ENCODE results near the gene CHST13. TPM values are rescaled to one million over a fixed set of nuclear protein-coding genes. Genes with fewer than 3 reads are reported as not detected.

Gene CHST13
- total RNA-seq, 1 experiment from 2014 or later: not detected

GRCh38 chr3:126510308-126510910 is 13.5 kb upstream of the CHST13 start:
- DNase-seq: no peak
- H3K4me1 ChIP-seq: peaks cover 9% of the 10 kb centered on the region; the same call in 1 of the 2 replicates
- no peaks in the 10 kb centered on the region for H3K36me3 ChIP-seq
- no peak overlapping the region for H3K27ac ChIP-seq
- no peaks in the 10 kb centered on the region for H3K27me3 ChIP-seq
- no peak overlapping the region for H3K4me3 ChIP-seq
- no peaks in the 10 kb centered on the region for H3K9me3 ChIP-seq (replicated peaks)

GRCh38 chr3:126511291-126511690 is 12.7 kb upstream of the CHST13 start:
- no peaks in the 10 kb centered on the region for H3K27me3 ChIP-seq
- DNase-seq: no peak
- no peaks in the 10 kb centered on the region for H3K36me3 ChIP-seq
- no peaks in the 10 kb centered on the region for H3K9me3 ChIP-seq (replicated peaks)
- peaks cover 9% of the 10 kb centered on the region; the same call in 1 of the 2 replicates for H3K4me1 ChIP-seq
- H3K27ac ChIP-seq: no peak overlapping the region
- H3K4me3 ChIP-seq: no peak overlapping the region

- Histone ChIP-seq H3K27me3 (no peaks in the 10 kb centered on the region), H3K4me3 (no peak overlapping the region), H3K9me3 (replicated peaks) (no peaks in the 10 kb centered on the region), H3K27ac (no peak overlapping the region), H3K4me1 (peaks cover 9% of the 10 kb centered on the region; the same call in 1 of the 2 replicates), H3K36me3 (no peaks in the 10 kb centered on the region)
- DNase-seq: peak; percentile 23 to 30
Observed at GRCh38 chr3:126512026-126512425, 11.9 kb upstream of the CHST13 start.

GRCh38 chr3:126512916-126513650 is 10.9 kb upstream of the CHST13 start:
- no peak overlapping the region for H3K27ac ChIP-seq
- H3K27me3 ChIP-seq: no peaks in the 10 kb centered on the region
- no peak overlapping the region for H3K4me3 ChIP-seq
- DNase-seq: no peak
- no peaks in the 10 kb centered on the region for H3K9me3 ChIP-seq (replicated peaks)
- peaks cover 9% of the 10 kb centered on the region; the same call in 1 of the 2 replicates for H3K4me1 ChIP-seq
- H3K36me3 ChIP-seq: no peaks in the 10 kb centered on the region

- Histone ChIP-seq H3K36me3 (no peaks in the 10 kb centered on the region), H3K27ac (no peak overlapping the region), H3K9me3 (replicated peaks) (no peaks in the 10 kb centered on the region), H3K4me1 (peaks cover 4% of the 10 kb centered on the region; the same call in 1 of the 2 replicates), H3K4me3 (no peak overlapping the region), H3K27me3 (no peaks in the 10 kb centered on the region)
- no peak for DNase-seq
Observed at GRCh38 chr3:126514161-126514560, 9.8 kb upstream of the CHST13 start.

GRCh38 chr3:126515066-126515706 is 8.8 kb upstream of the CHST13 start:
- Histone ChIP-seq H3K27me3 (no peaks in the 10 kb centered on the region), H3K4me3 (no peak overlapping the region), H3K9me3 (replicated peaks) (no peaks in the 10 kb centered on the region), H3K27ac (no peak overlapping the region), H3K4me1 (peaks cover 4% of the 10 kb centered on the region; the same call in 1 of the 2 replicates), H3K36me3 (no peaks in the 10 kb centered on the region)
- DNase-seq: no peak

GRCh38 chr3:126516152-126516935 is 7.6 kb upstream of the CHST13 start:
- Histone ChIP-seq H3K4me1 (peaks cover 1% of the 10 kb centered on the region; the same call in 1 of the 2 replicates), H3K9me3 (replicated peaks) (no peaks in the 10 kb centered on the region), H3K27ac (no peak overlapping the region), H3K36me3 (no peaks in the 10 kb centered on the region), H3K27me3 (no peaks in the 10 kb centered on the region), H3K4me3 (no peak overlapping the region)
- no peak for DNase-seq

GRCh38 chr3:126516936-126517290 is 7.0 kb upstream of the CHST13 start:
- Histone ChIP-seq H3K27me3 (no peaks in the 10 kb centered on the region), H3K9me3 (replicated peaks) (no peaks in the 10 kb centered on the region), H3K4me1 (no peaks in the 10 kb centered on the region; the same call in 1 of the 2 replicates), H3K36me3 (no peaks in the 10 kb centered on the region), H3K4me3 (no peak overlapping the region), H3K27ac (no peak overlapping the region)
- no peak for DNase-seq

GRCh38 chr3:126517291-126517951 is 6.5 kb upstream of the CHST13 start, which contains the start of gene UROC1:
UROC1 (minus strand) TSS chr3:126517773; CDS start chr3:126517719, 54 bp downstream.
- Histone ChIP-seq H3K27ac (no peak within 1 kb of the TSS), H3K9me3 (replicated peaks) (no peaks in the 10 kb centered on the region), H3K4me3 (no peak within 1 kb of the TSS), H3K27me3 (no peaks in the 10 kb centered on the region), H3K36me3 (no peaks in the 10 kb centered on the region), H3K4me1 (no peaks in the 10 kb centered on the region)
- DNase-seq: no peak

- H3K36me3 ChIP-seq: no peaks in the 10 kb centered on the region
- H3K27me3 ChIP-seq: no peaks in the 10 kb centered on the region
- no peak for DNase-seq
- H3K9me3 ChIP-seq (replicated peaks): no peaks in the 10 kb centered on the region
- H3K4me1 ChIP-seq: no peaks in the 10 kb centered on the region
- no peak overlapping the region for H3K4me3 ChIP-seq
- no peak overlapping the region for H3K27ac ChIP-seq
Observed at GRCh38 chr3:126517986-126518778, 5.8 kb upstream of the CHST13 start.

GRCh38 chr3:126518779-126519177 is 5.2 kb upstream of the CHST13 start:
- no peak overlapping the region for H3K4me3 ChIP-seq
- no peaks in the 10 kb centered on the region for H3K4me1 ChIP-seq
- no peaks in the 10 kb centered on the region for H3K36me3 ChIP-seq
- no peak overlapping the region for H3K27ac ChIP-seq
- H3K27me3 ChIP-seq: no peaks in the 10 kb centered on the region
- DNase-seq: no peak
- H3K9me3 ChIP-seq (replicated peaks): no peaks in the 10 kb centered on the region

GRCh38 chr3:126519506-126520455 is 4.2 kb upstream of the CHST13 start:
- DNase-seq: no peak
- H3K27me3 ChIP-seq: no peaks in the 10 kb centered on the region

More at GRCh38 chr3:126519506-126520455, 4.2 kb upstream of the CHST13 start:
- Histone ChIP-seq H3K27ac (no peak overlapping the region), H3K9me3 (replicated peaks) (no peaks in the 10 kb centered on the region), H3K4me3 (no peak overlapping the region), H3K4me1 (no peaks in the 10 kb centered on the region), H3K36me3 (no peaks in the 10 kb centered on the region)

Data from SJCRH30 (cell line).